Central memory CD8-positive, alpha-beta T cell (primary cell): Measurements from ENCODE around the gene PRM2.

Experiments used
- ATAC-seq: fragments of 150-1000 bp; cut with Tn5 transposase; replicated peaks from 2 replicates; pipeline ENCODE4 v1.10.0; 2022; ENCODE audit warnings: mild to moderate bottlenecking, moderate FRiP score, moderate number of reproducible peaks; ENCODE audit not compliant: poor library complexity, severe bottlenecking; ENCODE audit errors: extremely low read depth
- DNase-seq, 2 donors: peaks; one replicate each; pipeline ENCODE4 v3.0.0; 2021; ENCODE audit warnings: low spot score in 2 of 2
- H3K27ac Mint-ChIP-seq: one replicate; pipeline ENCODE4 v1.8.0; 2022; ENCODE audit warnings: low read depth, mild to moderate bottlenecking, moderate library complexity, mixed read lengths
- H3K27me3 Mint-ChIP-seq: one replicate; pipeline ENCODE4 v1.8.0; 2022; ENCODE audit warnings: mixed read lengths
- H3K36me3 Mint-ChIP-seq: one replicate; pipeline ENCODE4 v1.8.0; 2022; ENCODE audit warnings: mild to moderate bottlenecking, moderate library complexity, mixed read lengths; ENCODE audit not compliant: insufficient read depth
- H3K4me1 Mint-ChIP-seq: one replicate; pipeline ENCODE4 v1.8.0; 2022; ENCODE audit warnings: mixed read lengths
- H3K4me3 Mint-ChIP-seq: one replicate; pipeline ENCODE4 v1.8.0; 2022; ENCODE audit warnings: mild to moderate bottlenecking, moderate library complexity, mixed read lengths
- H3K9me3 Mint-ChIP-seq: one replicate; pipeline ENCODE4 v1.8.0; 2022; ENCODE audit warnings: mixed read lengths

The PRM2 gene

DNA sequence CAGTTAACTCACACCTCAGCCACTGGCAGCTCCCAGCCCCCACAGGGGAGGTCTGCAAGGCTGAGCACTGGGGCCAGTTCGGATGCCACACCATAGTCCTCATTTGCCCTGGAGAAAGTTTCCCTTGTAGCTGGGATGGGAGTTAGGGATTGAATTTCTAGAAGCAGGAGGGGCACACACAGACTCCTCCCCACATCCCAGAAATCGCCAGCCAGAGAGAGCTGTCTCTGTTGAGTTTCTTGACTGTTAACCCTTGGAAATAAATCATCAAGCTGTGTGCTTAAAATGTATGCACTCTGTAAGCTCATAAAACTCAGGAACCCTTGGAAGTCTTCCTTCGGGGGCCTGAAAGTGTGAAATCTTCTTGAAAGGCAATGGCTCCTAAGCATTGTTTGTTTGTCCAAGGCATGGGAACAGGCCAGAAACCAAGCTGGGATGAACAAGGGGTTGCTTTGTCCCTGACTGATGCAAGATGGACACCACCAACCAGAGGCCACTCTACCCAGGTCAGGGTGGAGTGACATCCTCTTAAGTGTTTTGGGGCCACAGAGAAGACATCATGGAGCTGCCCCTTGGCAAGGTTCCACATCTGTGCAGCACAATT, 2.5 kb downstream of the PRM2 start:
- ATAC-seq (no peak), DNase-seq (no peak)
- no peak overlapping the region for H3K4me3 Mint-ChIP-seq
- H3K36me3 Mint-ChIP-seq = no peaks in the 10 kb centered on the region
- peaks cover 10% of the 10 kb centered on the region for H3K27me3 Mint-ChIP-seq
- H3K9me3 Mint-ChIP-seq = no peaks in the 10 kb centered on the region
- H3K4me1 Mint-ChIP-seq = no peaks in the 10 kb centered on the region
- H3K27ac Mint-ChIP-seq = no peak overlapping the region

GRCh38 chr16:11272921-11273720, 3.2 kb downstream of the PRM2 start, which contains the start of gene PRM3:
PRM3 (minus strand) TSS chr16:11273629; CDS start chr16:11273595, 34 bp downstream.
- H3K27ac Mint-ChIP-seq = no peak within 1 kb of the TSS
- no peaks in the 10 kb centered on the region for H3K9me3 Mint-ChIP-seq
- no peak for DNase-seq
- no peak for ATAC-seq
- H3K36me3 Mint-ChIP-seq = no peaks in the 10 kb centered on the region
- H3K4me1 Mint-ChIP-seq = no peaks in the 10 kb centered on the region
- peaks cover 10% of the 10 kb centered on the region for H3K27me3 Mint-ChIP-seq
- H3K4me3 Mint-ChIP-seq = no peak within 1 kb of the TSS

- Mint-ChIP-seq H3K4me3 (no peak overlapping the region), H3K4me1 (no peaks in the 10 kb centered on the region), H3K36me3 (no peaks in the 10 kb centered on the region), H3K27me3 (peaks cover 7% of the 10 kb centered on the region), H3K27ac (no peak overlapping the region), H3K9me3 (no peaks in the 10 kb centered on the region)
- ATAC-seq = no peak
- DNase-seq = no peak
Measured at GRCh38 chr16:11272484-11272883, 3.8 kb downstream of the PRM2 start.

DNA sequence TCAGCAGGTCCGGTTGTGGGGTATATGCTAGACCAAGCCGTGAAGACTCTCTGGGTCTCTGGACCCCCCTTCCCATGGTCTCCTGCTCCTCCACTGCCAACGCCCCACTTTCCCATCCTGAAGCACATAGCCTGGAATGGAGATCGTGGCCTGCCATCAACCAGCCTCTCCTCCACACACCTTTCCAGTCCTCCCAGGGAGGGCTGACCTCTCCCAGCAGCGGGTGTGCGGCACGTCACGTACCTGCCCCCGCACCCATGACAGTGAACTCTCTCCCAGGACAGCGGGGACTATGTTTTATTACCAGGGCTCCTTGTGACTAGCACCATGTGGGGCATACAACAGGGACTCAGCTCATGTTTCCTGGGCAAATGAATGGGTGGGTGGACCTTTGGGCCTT, 4.7 kb downstream of the PRM2 start:
- ATAC-seq = no peak
- Mint-ChIP-seq H3K4me3 (no peak overlapping the region), H3K36me3 (no peaks in the 10 kb centered on the region), H3K27me3 (no peaks in the 10 kb centered on the region), H3K27ac (no peak overlapping the region), H3K9me3 (no peaks in the 10 kb centered on the region), H3K4me1 (no peaks in the 10 kb centered on the region)
- DNase-seq = no peak

DNA sequence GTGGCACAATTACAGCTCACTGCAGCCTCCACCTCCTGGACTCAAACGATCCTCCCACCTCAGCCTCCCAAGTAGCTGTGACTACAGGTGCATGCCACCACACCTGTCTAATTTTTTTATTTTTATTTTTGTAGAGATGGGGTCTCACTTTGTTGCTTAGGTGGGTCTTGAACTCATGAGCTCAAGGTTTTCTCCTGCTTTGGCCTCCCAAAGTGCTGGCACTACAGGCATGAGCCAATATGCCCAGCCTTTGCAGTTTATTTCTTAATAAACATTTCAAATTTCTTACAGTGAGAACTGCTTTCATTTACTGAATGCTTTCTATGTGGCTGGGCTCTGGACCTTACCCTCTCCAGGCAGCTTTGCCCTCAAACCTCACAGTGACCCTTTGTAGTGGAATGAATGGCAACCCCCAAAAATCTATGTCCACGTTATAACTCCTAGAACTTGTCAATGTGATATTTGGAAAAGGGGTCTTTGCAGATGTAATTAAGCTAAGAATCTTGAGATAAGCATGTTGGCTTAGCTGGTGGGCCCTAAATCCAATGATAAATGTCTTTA, 5.6 kb downstream of the PRM2 start:
- ATAC-seq (no peak), DNase-seq (no peak)
- no peaks in the 10 kb centered on the region for H3K27me3 Mint-ChIP-seq
- H3K27ac Mint-ChIP-seq = no peak overlapping the region
- H3K4me1 Mint-ChIP-seq = no peaks in the 10 kb centered on the region
- H3K9me3 Mint-ChIP-seq = no peaks in the 10 kb centered on the region
- no peaks in the 10 kb centered on the region for H3K36me3 Mint-ChIP-seq
- H3K4me3 Mint-ChIP-seq = no peak overlapping the region

GRCh38 chr16:11268921-11269375, 7.3 kb downstream of the PRM2 start, which contains the start of gene TNP2:
TNP2 (minus strand) TSS chr16:11269325; CDS start chr16:11269262, 63 bp downstream.
- no peaks in the 10 kb centered on the region for H3K36me3 Mint-ChIP-seq
- no peak within 1 kb of the TSS for H3K27ac Mint-ChIP-seq
- H3K9me3 Mint-ChIP-seq = no peaks in the 10 kb centered on the region

DNA sequence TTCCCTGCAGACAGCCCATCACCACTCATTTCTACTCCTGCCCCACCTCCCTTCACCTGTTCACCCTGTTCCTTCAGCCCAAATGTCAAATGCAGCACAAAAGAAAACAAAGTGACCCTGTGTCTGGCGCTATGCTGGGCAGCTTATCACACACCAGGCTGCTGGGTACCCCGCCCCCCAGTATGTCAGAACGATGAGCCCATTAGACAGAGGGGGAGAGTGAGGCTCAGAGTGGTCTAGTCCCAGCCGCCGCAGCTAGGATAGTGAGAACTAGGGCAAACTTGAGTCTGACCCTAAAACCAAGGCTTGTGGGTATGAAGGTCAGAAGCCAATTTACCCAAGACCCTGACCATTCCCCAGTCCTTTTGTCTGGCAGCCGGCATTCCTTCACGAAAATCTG, 11.2 kb downstream of the PRM2 start:
- no peaks in the 10 kb centered on the region for H3K9me3 Mint-ChIP-seq
- H3K4me1 Mint-ChIP-seq = peaks cover 16% of the 10 kb centered on the region
- no peak for ATAC-seq
- DNase-seq = no peak
- no peaks in the 10 kb centered on the region for H3K27me3 Mint-ChIP-seq
- no peak overlapping the region for H3K4me3 Mint-ChIP-seq
- H3K36me3 Mint-ChIP-seq = no peaks in the 10 kb centered on the region
- no peak overlapping the region for H3K27ac Mint-ChIP-seq

More at GRCh38 chr16:11268921-11269375, 7.3 kb downstream of the PRM2 start, which contains the start of gene TNP2:
- ATAC-seq (no peak), DNase-seq (no peak)
- H3K4me1 Mint-ChIP-seq = peaks cover 3% of the 10 kb centered on the region
- H3K4me3 Mint-ChIP-seq = no peak within 1 kb of the TSS
- no peaks in the 10 kb centered on the region for H3K27me3 Mint-ChIP-seq

GRCh38 chr16:11264155-11264832, 12.0 kb downstream of the PRM2 start:
- DNase-seq (no peak), ATAC-seq (no peak)
- H3K4me1 Mint-ChIP-seq = peaks cover 16% of the 10 kb centered on the region
- H3K27ac Mint-ChIP-seq = peak overlapping the region; percentile 32
- H3K9me3 Mint-ChIP-seq = no peaks in the 10 kb centered on the region
- no peaks in the 10 kb centered on the region for H3K36me3 Mint-ChIP-seq
- no peaks in the 10 kb centered on the region for H3K27me3 Mint-ChIP-seq
- H3K4me3 Mint-ChIP-seq = peak overlapping the region; percentile 8

- Mint-ChIP-seq H3K27ac (peak overlapping the region; percentile 32), H3K27me3 (no peaks in the 10 kb centered on the region), H3K4me1 (peaks cover 20% of the 10 kb centered on the region), H3K9me3 (no peaks in the 10 kb centered on the region), H3K36me3 (no peaks in the 10 kb centered on the region), H3K4me3 (peak overlapping the region; percentile 8)
- DNase-seq (no peak), ATAC-seq (peak; percentile 80)
Measured at GRCh38 chr16:11263737-11264136, 12.5 kb downstream of the PRM2 start.

GRCh38 chr16:11262915-11263314, 13.4 kb downstream of the PRM2 start:
- H3K27ac Mint-ChIP-seq = no peak overlapping the region

GRCh38 chr16:11260596-11260966, 15.7 kb downstream of the PRM2 start:
- peaks cover 17% of the 10 kb centered on the region for H3K36me3 Mint-ChIP-seq
- H3K4me1 Mint-ChIP-seq = peaks cover 34% of the 10 kb centered on the region
- H3K9me3 Mint-ChIP-seq = no peaks in the 10 kb centered on the region
- H3K27me3 Mint-ChIP-seq = no peaks in the 10 kb centered on the region
- ATAC-seq (no peak), DNase-seq (no peak)
- no peak overlapping the region for H3K27ac Mint-ChIP-seq
- no peak overlapping the region for H3K4me3 Mint-ChIP-seq

More at GRCh38 chr16:11262915-11263314, 13.4 kb downstream of the PRM2 start:
- H3K36me3 Mint-ChIP-seq = peaks cover 4% of the 10 kb centered on the region
- DNase-seq (no peak), ATAC-seq (no peak)
- peaks cover 27% of the 10 kb centered on the region for H3K4me1 Mint-ChIP-seq
- H3K9me3 Mint-ChIP-seq = no peaks in the 10 kb centered on the region
- H3K27me3 Mint-ChIP-seq = no peaks in the 10 kb centered on the region
- no peak overlapping the region for H3K4me3 Mint-ChIP-seq
